GM10248 (cell line): ENCODE data around the gene STIM2.

ENCODE experiments used
- CTCF ChIA-PET: fragments of 300-600 bp; sonication (Branson Sonifier 250); formaldehyde crosslinking; extraction: SDS; loops from one replicate; lab custom pipeline; 2021; ENCODE audit warnings: antibody characterized with exemption; lab: Yijun Ruan, JAX
- POLR2A ChIA-PET: fragments of 350-650 bp; sonication (Branson Sonifier 250); formaldehyde crosslinking; extraction: SDS; loops from one replicate; lab custom pipeline; 2020; ENCODE audit warnings: antibody characterized with exemption; lab: Yijun Ruan, JAX
- DNase-seq: peaks from one replicate; pipeline ENCODE4 v3.0.0; 2012; ENCODE audit errors: extremely low spot score
- TF ChIP-seq, protein P1 (sequence below): IDR thresholded peaks from 2 replicates; pipeline ENCODE4 v1.5.1; 2012; ENCODE audit warnings: mild to moderate bottlenecking, low read depth; ENCODE audit errors: extremely low read depth, missing control alignments, control extremely low read depth

STIM2 gene

DNA sequence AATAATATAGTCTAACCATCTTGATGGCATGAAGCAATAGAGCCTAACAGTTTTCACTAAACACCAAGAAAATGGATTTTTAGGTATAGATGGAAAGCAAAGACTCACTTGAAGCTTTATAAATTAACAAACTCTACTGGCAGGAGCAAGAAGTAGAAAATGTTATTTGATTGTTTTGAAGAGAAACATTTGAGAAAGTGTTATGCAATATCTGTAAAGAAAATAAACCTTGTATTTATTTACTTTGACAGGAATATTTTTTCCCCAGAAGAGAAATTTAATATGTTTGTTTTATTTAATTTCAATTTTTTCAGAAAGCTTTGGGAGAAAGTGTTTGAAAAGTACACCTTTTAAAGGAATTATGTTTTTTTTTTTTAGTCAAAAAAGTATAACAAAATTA is 139.0 kb downstream of the STIM2 start:
- no peak for DNase-seq
- ChIA-PET CTCF (interaction anchor here (1.2 to 3.1 kb wide), 3 partner anchors 9 to 139 kb away, joined by 3 to 12 read pairs (median 6); partner anchors contain the start of gene STIM2), POLR2A (no interaction called here)
- TF ChIP-seq, protein P1, sequence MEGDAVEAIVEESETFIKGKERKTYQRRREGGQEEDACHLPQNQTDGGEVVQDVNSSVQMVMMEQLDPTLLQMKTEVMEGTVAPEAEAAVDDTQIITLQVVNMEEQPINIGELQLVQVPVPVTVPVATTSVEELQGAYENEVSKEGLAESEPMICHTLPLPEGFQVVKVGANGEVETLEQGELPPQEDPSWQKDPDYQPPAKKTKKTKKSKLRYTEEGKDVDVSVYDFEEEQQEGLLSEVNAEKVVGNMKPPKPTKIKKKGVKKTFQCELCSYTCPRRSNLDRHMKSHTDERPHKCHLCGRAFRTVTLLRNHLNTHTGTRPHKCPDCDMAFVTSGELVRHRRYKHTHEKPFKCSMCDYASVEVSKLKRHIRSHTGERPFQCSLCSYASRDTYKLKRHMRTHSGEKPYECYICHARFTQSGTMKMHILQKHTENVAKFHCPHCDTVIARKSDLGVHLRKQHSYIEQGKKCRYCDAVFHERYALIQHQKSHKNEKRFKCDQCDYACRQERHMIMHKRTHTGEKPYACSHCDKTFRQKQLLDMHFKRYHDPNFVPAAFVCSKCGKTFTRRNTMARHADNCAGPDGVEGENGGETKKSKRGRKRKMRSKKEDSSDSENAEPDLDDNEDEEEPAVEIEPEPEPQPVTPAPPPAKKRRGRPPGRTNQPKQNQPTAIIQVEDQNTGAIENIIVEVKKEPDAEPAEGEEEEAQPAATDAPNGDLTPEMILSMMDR = no peak

DNA sequence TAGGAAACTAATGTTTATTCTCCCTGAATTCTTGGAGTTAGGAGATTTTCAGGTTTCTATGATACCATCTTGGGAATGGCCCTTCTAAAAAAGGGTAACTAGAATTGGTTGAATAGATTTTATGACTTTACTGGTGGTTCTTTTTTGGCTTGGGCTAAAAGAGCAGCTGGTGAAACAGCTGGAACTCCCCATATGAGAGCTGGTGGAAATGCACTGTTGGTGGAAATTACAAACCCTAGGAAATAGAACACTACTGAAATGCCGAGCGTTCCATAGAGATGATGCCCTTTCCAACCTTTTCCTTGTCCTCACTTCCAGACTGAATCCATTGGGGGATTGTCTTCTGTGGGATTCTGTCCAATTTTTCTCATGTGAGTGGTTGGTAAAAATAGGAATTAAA is 139.5 kb downstream of the STIM2 start:
- TF ChIP-seq, protein P1 = no peak
- POLR2A ChIA-PET = no interaction called here
- no peak for DNase-seq
- CTCF ChIA-PET = interaction anchor here (1.2 to 3.1 kb wide), 5 partner anchors 9 to 276 kb away, joined by 3 to 12 read pairs (median 5); partner anchors contain the start of gene STIM2

DNA sequence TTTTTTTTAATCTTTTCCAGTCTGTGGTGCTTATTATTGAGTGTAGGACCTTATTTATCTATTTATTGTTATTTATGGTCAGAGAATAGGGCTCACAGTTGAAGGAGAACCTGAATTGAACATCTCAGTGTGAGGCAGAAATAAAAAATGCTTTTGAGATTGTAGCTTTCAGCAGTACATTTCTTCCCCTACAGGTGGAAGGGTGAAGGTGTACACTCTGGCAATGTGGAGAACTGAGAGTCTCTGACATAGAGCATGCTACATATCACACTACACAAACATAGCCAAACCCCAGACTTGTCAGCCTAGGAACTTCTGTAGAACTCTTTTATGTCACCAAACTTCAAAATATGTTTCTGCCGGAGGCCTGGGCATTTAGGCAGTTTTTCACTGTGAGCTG is 140.2 kb downstream of the STIM2 start:
- DNase-seq = no peak
- CTCF ChIA-PET = interaction anchor here (0.7 to 3.1 kb wide), 9 partner anchors 10 to 400 kb away, joined by 3 to 12 read pairs (median 4); partner anchors contain the start of gene STIM2
- POLR2A ChIA-PET = no interaction called here
- TF ChIP-seq, protein P1 = peak; percentile 52

DNA sequence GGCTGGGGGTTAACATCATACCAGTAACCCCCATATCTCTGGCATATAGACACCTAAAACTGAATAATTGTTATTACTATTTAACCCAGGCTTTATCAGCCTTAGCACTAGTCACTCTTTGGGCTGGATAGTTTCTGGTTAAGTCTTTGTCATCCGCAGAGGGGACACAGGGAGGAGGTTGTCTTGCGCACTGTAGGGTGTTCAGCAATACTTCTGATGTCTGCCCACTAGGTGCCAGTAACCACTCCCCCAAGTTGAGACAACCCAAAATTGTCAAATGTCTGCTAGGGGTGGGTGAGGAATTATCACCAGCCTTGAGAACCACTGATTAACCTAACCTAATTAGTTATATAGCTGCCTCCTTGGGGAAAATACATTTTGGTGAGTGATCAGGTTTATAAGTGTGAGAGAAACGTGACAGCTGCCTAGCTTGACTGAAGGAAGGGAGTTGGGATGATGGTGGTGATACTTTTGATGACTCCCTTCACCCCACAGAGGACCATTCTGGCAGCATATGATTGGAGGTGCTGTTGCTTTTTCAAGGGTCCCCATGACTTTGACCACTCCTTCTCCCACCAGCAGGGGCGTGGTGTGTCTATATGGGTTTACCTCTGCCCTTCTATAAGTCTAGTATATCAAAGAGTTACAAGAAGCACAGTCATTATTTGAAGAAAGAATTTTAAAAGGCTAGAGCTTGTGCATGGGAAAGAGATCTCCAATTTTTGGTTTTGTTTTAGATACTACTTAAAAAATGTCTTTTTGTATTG is 140.9 kb downstream of the STIM2 start:
- ChIA-PET CTCF (interaction anchor here (0.7 to 3.1 kb wide), 11 partner anchors 9 to 400 kb away, joined by 3 to 12 read pairs (median 4); partner anchors contain the start of gene STIM2), POLR2A (no interaction called here)
- TF ChIP-seq, protein P1 = no peak
- DNase-seq = no peak

DNA sequence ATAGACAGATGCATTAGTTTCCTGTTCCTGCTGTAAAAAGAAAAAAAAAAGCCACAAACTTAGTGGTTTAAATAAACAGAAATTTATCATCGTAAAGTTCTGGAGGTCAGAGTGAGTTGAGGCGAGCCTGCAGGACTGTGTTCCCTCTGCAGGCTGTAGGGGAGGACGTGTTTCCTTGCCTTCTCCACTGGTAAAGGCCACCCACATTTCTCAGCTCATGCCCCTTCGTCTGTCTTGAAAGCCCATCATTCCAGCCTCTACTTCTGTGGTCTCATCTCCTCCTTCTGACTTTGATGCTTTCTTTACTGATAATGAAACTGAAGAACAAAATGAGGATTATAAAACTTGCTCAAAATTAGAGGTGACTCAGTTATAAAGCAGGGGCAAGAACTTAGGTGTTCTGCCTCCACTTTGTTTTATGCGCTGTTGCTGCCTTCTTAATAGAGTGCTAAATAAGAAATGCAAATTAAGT is 143.0 kb downstream of the STIM2 start:
- ChIA-PET CTCF (interaction anchor here (0.7 to 1.9 kb wide), 3 partner anchors 11 to 283 kb away, joined by 3 to 6 read pairs (median 3); no protein-coding TSS in a partner anchor), POLR2A (no interaction called here)
- TF ChIP-seq, protein P1 = no peak
- no peak for DNase-seq

DNA sequence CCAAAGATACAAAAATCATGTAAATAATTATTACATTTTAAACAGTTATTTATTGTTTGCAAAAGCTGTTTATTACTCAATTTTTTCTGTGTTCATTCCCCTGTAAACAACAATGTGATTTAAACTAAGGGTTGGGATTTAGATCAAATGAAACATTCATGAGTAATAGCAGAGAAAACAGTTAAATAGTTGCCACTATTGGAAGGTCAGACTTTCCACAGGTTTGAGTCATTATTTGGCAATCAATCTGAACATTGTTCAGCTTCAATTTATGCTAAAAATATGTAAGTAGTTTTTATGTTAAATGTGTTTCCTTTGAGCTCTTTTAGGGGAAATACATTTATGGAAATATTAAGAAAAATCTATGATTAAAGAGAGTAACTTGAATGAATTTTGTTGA is 144.9 kb downstream of the STIM2 start:
- DNase-seq = no peak
- POLR2A ChIA-PET = no interaction called here
- CTCF ChIA-PET = interaction anchor here (1.4 to 4.0 kb wide), 4 partner anchors 12 to 1017 kb away, joined by 3 to 17 read pairs (median 4); no protein-coding TSS in a partner anchor
- TF ChIP-seq, protein P1 = no peak
